ENCODE results near the gene RANGAP1.

Gene RANGAP1

GRCh38 chr22:41215926-41216325 lies 70.1 kb downstream of the RANGAP1 start:
- DNase-seq (ENCODE audit: low read depth), result no peak
- H3K4me3 ChIP-seq (ENCODE audit: low read depth, low read length), result no peak overlapping the region
- TF ChIP-seq CTCF (IDR thresholded peaks at IDR 0.05; ENCODE audit: control insufficient read depth, extremely low read depth, insufficient read depth), result no peak

- no peak overlapping the region for H3K4me3 ChIP-seq (ENCODE audit: low read depth, low read length)
- TF ChIP-seq CTCF (IDR thresholded peaks at IDR 0.05; ENCODE audit: control insufficient read depth, extremely low read depth, insufficient read depth), result no peak
- no peak for DNase-seq (ENCODE audit: low read depth)
Observed at GRCh38 chr22:41215409-41215808, 70.6 kb downstream of the RANGAP1 start.

GRCh38 chr22:41206719-41207118 lies 79.3 kb downstream of the RANGAP1 start:
- no peak overlapping the region for H3K4me3 ChIP-seq (ENCODE audit: low read depth, low read length)
- TF ChIP-seq CTCF (IDR thresholded peaks at IDR 0.05; ENCODE audit: control insufficient read depth, extremely low read depth, insufficient read depth), result no peak
- DNase-seq (ENCODE audit: low read depth), result no peak

GRCh38 chr22:41204992-41205900 lies 80.7 kb downstream of the RANGAP1 start, which contains the start of gene L3MBTL2:
L3MBTL2 (plus strand) TSS chr22:41205312; CDS start chr22:41205363, 51 bp downstream.
- H3K4me3 ChIP-seq (ENCODE audit: low read depth, low read length), result peak within 1 kb of the TSS; percentile 96
- TF ChIP-seq CTCF (IDR thresholded peaks at IDR 0.05; ENCODE audit: control insufficient read depth, extremely low read depth, insufficient read depth), result no peak
- DNase-seq (ENCODE audit: low read depth), result peak; percentile 81

- no peak for TF ChIP-seq CTCF (IDR thresholded peaks at IDR 0.05; ENCODE audit: control insufficient read depth, extremely low read depth, insufficient read depth)
- DNase-seq (ENCODE audit: low read depth), result no peak
- no peak overlapping the region for H3K4me3 ChIP-seq (ENCODE audit: low read depth, low read length)
Observed at GRCh38 chr22:41204066-41204465, 81.9 kb downstream of the RANGAP1 start.

GRCh38 chr22:41203118-41203517 lies 82.9 kb downstream of the RANGAP1 start:
- no peak overlapping the region for H3K4me3 ChIP-seq (ENCODE audit: low read depth, low read length)
- DNase-seq (ENCODE audit: low read depth), result no peak
- TF ChIP-seq CTCF (IDR thresholded peaks at IDR 0.05; ENCODE audit: control insufficient read depth, extremely low read depth, insufficient read depth), result no peak

Data from LNCaP clone FGC (cell line).